AG04449 (cell line): Measurements from ENCODE around the gene UFD1.

Source experiments
- CTCF ChIA-PET: fragments of 350-600 bp; formaldehyde crosslinking; extraction: SDS; loops from one replicate; lab custom pipeline; 2021; ENCODE audit warnings: antibody characterized with exemption; lab: Yijun Ruan, JAX
- POLR2A ChIA-PET: fragments of 400-600, 350-600 bp; formaldehyde crosslinking; extraction: SDS; loops from one replicate; lab custom pipeline; 2020; ENCODE audit warnings: antibody characterized with exemption, inconsistent platforms; lab: Yijun Ruan, JAX
- DNase-seq: peaks from one replicate; pipeline ENCODE4 v3.0.0-alpha.2; 2010; ENCODE audit warnings: low read depth, low spot score
- H3K4me3 ChIP-seq: 2 replicates; pipeline ENCODE4 v1.5.1; 2011; ENCODE audit warnings: low read depth, mild to moderate bottlenecking, control low read depth, low read length
- TF ChIP-seq, protein P1 (sequence below): IDR thresholded peaks from one replicate; pipeline ENCODE4 v1.5.1; 2011; ENCODE audit warnings: mild to moderate bottlenecking, moderate library complexity, low read length, control low read depth, inconsistent platforms; ENCODE audit not compliant: insufficient read depth; ENCODE audit errors: missing control alignments

Gene UFD1

DNA sequence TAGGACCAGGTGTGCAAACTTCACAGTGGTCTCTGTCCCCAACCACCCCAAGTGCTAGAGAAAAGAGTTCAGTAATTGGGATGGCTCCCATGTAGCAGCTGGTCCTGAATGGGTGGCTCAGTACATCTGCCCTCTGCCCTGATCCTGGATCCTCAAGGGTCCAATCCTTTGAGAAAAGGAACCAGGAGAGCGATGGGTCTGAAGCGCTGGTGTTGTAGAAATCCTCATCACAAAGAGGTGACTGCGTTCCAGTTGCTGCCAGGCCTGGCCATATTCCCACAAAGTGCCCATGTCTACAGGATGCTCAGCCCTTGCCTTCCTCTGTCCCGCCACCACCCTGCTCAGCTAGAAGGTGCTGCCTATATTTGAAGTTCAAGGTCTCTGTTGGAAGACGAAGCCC is 25.3 kb downstream of the UFD1 start:
- no peak for DNase-seq
- TF ChIP-seq, protein P1, sequence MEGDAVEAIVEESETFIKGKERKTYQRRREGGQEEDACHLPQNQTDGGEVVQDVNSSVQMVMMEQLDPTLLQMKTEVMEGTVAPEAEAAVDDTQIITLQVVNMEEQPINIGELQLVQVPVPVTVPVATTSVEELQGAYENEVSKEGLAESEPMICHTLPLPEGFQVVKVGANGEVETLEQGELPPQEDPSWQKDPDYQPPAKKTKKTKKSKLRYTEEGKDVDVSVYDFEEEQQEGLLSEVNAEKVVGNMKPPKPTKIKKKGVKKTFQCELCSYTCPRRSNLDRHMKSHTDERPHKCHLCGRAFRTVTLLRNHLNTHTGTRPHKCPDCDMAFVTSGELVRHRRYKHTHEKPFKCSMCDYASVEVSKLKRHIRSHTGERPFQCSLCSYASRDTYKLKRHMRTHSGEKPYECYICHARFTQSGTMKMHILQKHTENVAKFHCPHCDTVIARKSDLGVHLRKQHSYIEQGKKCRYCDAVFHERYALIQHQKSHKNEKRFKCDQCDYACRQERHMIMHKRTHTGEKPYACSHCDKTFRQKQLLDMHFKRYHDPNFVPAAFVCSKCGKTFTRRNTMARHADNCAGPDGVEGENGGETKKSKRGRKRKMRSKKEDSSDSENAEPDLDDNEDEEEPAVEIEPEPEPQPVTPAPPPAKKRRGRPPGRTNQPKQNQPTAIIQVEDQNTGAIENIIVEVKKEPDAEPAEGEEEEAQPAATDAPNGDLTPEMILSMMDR = no peak
- POLR2A ChIA-PET = no interaction called here
- H3K4me3 ChIP-seq = no peak overlapping the region
- CTCF ChIA-PET = interaction anchor here (1.6 kb wide), 1 partner anchor 178 kb away, joined by 5 read pairs; no protein-coding TSS in a partner anchor

DNA sequence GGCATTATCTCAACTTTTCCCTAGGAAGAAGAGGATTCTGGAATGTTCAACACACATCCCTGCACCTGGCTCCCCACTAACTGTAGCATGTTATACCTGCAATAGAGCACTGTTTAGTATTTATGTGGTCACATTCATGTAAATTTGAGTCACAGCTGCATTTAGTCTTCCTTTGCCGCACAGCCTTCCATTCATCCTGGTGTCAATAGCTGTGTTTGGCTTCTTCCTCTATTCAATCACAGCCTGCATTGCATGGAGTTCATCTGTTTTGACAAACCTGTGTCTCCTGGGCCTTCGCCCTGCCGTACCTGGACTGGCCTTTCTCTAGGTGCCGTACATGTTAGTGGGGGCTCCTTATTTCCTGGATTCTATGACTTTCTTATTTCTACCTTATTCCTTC is 27.4 kb downstream of the UFD1 start:
- ChIA-PET CTCF (interaction anchor here (1.2 to 1.9 kb wide), 2 partner anchors 22 to 179 kb away, joined by 3 to 8 read pairs; no protein-coding TSS in a partner anchor), POLR2A (no interaction called here)
- DNase-seq = no peak
- TF ChIP-seq, protein P1 = no peak
- no peak overlapping the region for H3K4me3 ChIP-seq

DNA sequence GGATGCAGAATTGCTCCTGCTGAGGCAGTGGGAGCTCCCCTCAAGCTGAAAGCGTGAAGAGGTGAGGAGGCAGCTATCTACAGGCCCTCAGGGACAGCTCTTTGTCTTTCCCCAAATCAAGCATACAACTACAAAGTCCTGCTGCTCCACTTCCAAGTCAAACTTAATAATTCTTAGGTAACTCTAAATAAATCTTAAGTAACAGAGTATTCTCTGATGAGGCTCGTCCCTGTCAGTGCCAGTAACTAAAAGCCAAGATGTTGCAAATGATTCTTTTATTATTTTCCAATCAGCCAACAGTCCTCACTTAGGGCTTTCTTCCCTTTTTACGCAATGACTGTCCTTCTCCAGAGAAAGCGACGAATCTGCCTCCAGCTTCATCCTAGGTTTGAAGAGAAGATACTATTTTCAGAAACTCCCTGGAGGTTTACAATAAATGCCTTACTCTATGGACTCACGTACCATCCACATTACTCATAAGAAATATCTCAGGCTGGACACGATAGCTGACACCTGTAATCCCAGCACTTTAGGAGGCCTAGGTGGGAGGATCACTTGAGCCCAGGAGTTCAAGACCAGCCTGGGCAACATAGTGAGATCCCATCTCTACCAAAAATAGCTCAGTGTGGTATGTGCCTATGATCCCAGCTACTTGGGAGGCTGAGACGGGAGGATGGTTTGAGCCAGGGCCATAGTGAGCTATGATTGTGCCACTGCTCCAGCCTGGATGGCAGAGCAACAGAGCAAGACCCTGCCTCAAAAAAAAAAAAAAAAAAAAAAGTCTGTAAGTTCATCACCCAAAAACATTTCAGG is 28.4 kb downstream of the UFD1 start:
- CTCF ChIA-PET = interaction anchor here (1.9 kb wide), 1 partner anchor 180 kb away, joined by 8 read pairs; no protein-coding TSS in a partner anchor
- no peak for DNase-seq
- TF ChIP-seq, protein P1 = no peak
- POLR2A ChIA-PET = no interaction called here
- H3K4me3 ChIP-seq = no peak overlapping the region

DNA sequence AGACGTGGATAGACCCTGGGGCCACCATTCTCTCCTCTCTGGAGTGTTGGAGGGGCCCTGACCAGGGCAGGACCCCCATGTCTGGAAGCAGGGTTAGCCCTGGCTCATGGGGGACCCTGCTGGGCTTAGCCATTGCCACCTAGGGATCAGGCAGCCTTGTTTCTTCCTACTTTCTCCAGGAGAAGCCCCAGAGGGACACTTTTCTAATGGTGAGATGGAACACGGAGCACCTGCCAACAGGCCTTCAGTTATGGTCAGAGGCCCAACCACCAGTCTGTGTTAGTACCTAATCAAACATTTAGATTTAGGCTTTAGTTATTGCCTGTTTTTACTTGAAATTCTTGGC is 29.6 kb downstream of the UFD1 start:
- no peak overlapping the region for H3K4me3 ChIP-seq
- ChIA-PET POLR2A (no interaction called here), CTCF (no interaction called here)
- TF ChIP-seq, protein P1 = no peak
- no peak for DNase-seq

DNA sequence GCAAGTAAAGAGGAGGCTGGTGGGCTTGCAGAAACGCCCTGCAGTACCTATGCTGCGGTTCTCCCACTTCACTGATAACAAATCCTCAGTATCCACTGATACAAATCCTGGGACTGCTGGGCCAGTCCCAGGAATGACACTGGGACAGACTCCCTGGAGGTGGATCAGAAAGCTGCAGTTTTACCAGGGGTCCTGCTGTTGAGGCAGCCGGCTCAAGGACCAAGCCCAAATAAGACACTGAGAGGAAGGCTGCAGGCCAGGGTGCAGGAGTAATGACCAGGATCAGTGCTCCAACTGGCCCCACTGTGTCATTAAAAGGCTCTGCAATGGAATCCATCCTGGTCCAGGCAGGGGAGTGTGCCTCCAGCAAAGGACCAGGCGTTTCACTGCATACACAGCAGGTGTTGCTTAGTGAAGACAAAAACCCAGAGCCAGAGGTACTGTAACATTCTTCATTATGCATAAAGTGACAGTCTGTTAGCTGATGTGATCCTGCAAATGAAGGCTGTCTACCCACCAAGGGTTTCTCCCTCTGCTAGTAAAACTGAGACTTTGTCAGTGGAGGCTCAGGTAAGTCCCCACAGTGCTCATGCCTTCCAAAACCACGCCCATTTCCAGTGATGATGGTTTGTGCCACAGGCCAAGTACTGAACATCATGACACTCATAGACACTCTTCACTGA is 30.1 kb downstream of the UFD1 start:
- TF ChIP-seq, protein P1 = no peak
- no peak overlapping the region for H3K4me3 ChIP-seq
- POLR2A ChIA-PET = no interaction called here
- CTCF ChIA-PET = no interaction called here
- DNase-seq = no peak

DNA sequence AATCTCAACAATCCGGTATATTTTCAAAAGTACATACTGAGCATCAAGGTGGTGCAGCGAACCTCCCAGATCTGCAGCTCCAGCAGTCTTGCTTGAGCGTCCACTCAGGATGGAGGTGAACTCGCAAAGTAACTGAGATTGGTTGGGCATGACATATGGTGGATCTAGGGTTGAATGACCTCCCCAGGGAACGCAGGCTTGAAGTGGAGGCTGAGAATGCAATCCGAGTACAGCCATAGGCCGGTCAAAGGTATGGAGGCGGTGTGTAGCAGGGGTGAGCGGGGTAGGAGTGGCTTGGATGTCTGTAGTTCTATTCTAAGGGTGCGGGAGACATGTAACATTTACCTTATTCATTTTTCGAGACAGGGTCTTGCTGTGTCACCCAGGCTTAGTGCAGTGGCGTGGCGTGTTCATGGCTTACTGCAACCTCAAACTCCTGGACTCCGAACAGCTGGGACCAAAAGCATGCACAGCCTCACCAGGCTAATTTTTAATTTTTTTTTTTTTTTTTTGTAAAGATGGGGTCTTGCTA is 30.9 kb downstream of the UFD1 start:
- CTCF ChIA-PET = interaction anchor here (1.3 kb wide), 1 partner anchor 13 kb away, joined by 4 read pairs; no protein-coding TSS in a partner anchor
- TF ChIP-seq, protein P1 = no peak
- no peak for DNase-seq
- peak overlapping the region; percentile 78 for H3K4me3 ChIP-seq
- POLR2A ChIA-PET = interaction anchor here (1.9 kb wide), 1 partner anchor 16 kb away, joined by 5 read pairs; the partner anchor contains the start of genes HIRA and MRPL40
